K562 (cell line): Measurements from ENCODE around the gene IRF9. TPM values are rescaled to one million over a fixed set of nuclear protein-coding genes. Genes with fewer than 3 reads are reported as not detected.

Experiments used
- CHD2 ChIP-seq: IDR thresholded peaks from 2 replicates; pipeline ENCODE4 v1.6.1; 2011; ENCODE audit warnings: low read depth, low read length
- CTCF ChIP-seq, 3 experiments: IDR thresholded peaks in 2 of 3; conservative IDR thresholded peaks in 1 of 3; 2 replicates each; pipeline ENCODE4 v1.5.1; 2011 to 2012; ENCODE audit warnings: low read length in 3 of 3, mild to moderate bottlenecking in 3 of 3, control low read depth in 2 of 3, improper control_type of control experiment in 1 of 3, inconsistent platforms in 1 of 3, low read depth in 1 of 3, mixed read lengths in 1 of 3, moderate library complexity in 1 of 3; ENCODE audit not compliant: insufficient read depth in 2 of 3
- E2F3 ChIP-seq: fragments of 250-450 bp; sonication (Bioruptor Pico); IDR thresholded peaks from 2 replicates; pipeline ENCODE4 v1.4.0; 2020; ENCODE audit warnings: mild to moderate bottlenecking
- ELF1 ChIP-seq: fragments of 200-800 bp; sonication (Bioruptor generic); IDR thresholded peaks from 2 replicates; pipeline ENCODE4 v1.6.1; 2016; ENCODE audit warnings: missing genetic modification characterization, missing compliant biosample characterization
- ESRRA ChIP-seq: fragments of 450-650 bp; IDR thresholded peaks from 2 replicates; pipeline ENCODE4 v1.6.1; 2014; ENCODE audit warnings: low read depth, mild to moderate bottlenecking, moderate library complexity, borderline replicate concordance
- FOXO4 ChIP-seq: fragments of 450-650 bp; formaldehyde crosslinking; IDR thresholded peaks from 2 replicates; pipeline ENCODE4 v1.4.0; 2020; ENCODE audit warnings: mild to moderate bottlenecking, moderate library complexity
- GABPB1 ChIP-seq: sonication (generic); formaldehyde crosslinking; IDR thresholded peaks from 2 replicates; pipeline ENCODE4 v1.8.0; 2022; ENCODE audit warnings: mild to moderate bottlenecking, missing genetic modification reagents
- KHSRP ChIP-seq: fragments of 450-650 bp; IDR thresholded peaks from 2 replicates; pipeline ENCODE4 v1.6.1; 2017
- MBD1 ChIP-seq: fragments of 250-450 bp; sonication (Bioruptor Pico); IDR thresholded peaks from 2 replicates; pipeline ENCODE4 v1.8.0; 2022; ENCODE audit warnings: inconsistent platforms
- MCM5 ChIP-seq: fragments of 450-650 bp; IDR thresholded peaks from 2 replicates; pipeline ENCODE4 v1.6.1; 2016; ENCODE audit warnings: low read depth
- MCM7 ChIP-seq, 2 experiments: fragments of 450-650 bp; IDR thresholded peaks; 2 replicates each; pipeline ENCODE4 v1.6.1; 2016 to 2018
- MXI1 ChIP-seq: IDR thresholded peaks from 2 replicates; pipeline ENCODE4 v1.6.1; 2011; ENCODE audit warnings: low read depth, mild to moderate bottlenecking, improper control_type of control experiment, low read length
- MYC ChIP-seq, 2 experiments: fragments of 250-450 bp in 1 of 2; sonication (Bioruptor Pico) in 1 of 2; IDR thresholded peaks; 2 replicates each; pipeline versions ENCODE4 v1.5.1 to v1.6.1; 2012 to 2021; ENCODE audit warnings: low read depth in 2 of 2, borderline replicate concordance in 1 of 2, improper control_type of control experiment in 1 of 2, low read length in 1 of 2, mild to moderate bottlenecking in 1 of 2, moderate library complexity in 1 of 2
- NEUROD1 ChIP-seq: fragments of 150-350 bp; IDR thresholded peaks from 2 replicates; pipeline ENCODE4 v1.6.1; 2014; ENCODE audit warnings: borderline replicate concordance, low read length, low read depth; ENCODE audit not compliant: partially characterized antibody
- PCBP1 ChIP-seq: fragments of 200-400 bp; formaldehyde crosslinking; IDR thresholded peaks from 2 replicates; pipeline ENCODE4 v1.6.1; 2018; ENCODE audit warnings: mild to moderate bottlenecking, low read depth, low read length; ENCODE audit not compliant: poor library complexity, severe bottlenecking
- PKNOX1 ChIP-seq: fragments of 450-650 bp; IDR thresholded peaks from 2 replicates; pipeline ENCODE4 v1.6.1; 2016
- PYGO2 ChIP-seq: fragments of 450-650 bp; IDR thresholded peaks from 2 replicates; pipeline ENCODE4 v1.6.1; 2016; ENCODE audit warnings: mild to moderate bottlenecking, missing genetic modification characterization, moderate library complexity, missing compliant biosample characterization
- TAF7 ChIP-seq: fragments of 450-650 bp; IDR thresholded peaks from 2 replicates; pipeline ENCODE4 v1.6.1; 2016; ENCODE audit warnings: missing genetic modification characterization, missing compliant biosample characterization
- ZNF140 ChIP-seq: fragments of 250-450 bp; sonication (Bioruptor Pico); IDR thresholded peaks from 2 replicates; pipeline ENCODE4 v1.8.0; 2021; ENCODE audit warnings: moderate library complexity, mild to moderate bottlenecking, inconsistent platforms
- ZNF354B ChIP-seq: fragments of 250-450 bp; sonication (Bioruptor Pico); IDR thresholded peaks from 2 replicates; pipeline ENCODE4 v1.4.0; 2020
- ZNF436 ChIP-seq: fragments of 250-450, 450-650 bp; sonication (Bioruptor Pico); formaldehyde crosslinking; IDR thresholded peaks from 2 replicates; pipeline ENCODE4 v1.7.0; 2020; ENCODE audit warnings: mild to moderate bottlenecking
- ZZZ3 ChIP-seq: fragments of 450-650 bp; IDR thresholded peaks from 2 replicates; pipeline ENCODE4 v1.6.1; 2016; ENCODE audit warnings: antibody characterized with exemption, mild to moderate bottlenecking, moderate library complexity
- polyA plus RNA-seq, 8 experiments: library from polyadenylated mRNA; depleted of rRNA in 4 of 8; stranded (reverse) in 5 of 8; unstranded in 3 of 8; fragments of >200 nt; fragmentation: Nextera tagmentation in 2 of 8; fragmentation: Illumina TruSeq in 1 of 8; extraction: Ambion mirVana in 2 of 8; extraction: Trizol in 1 of 8; gene quantifications; 2 replicates each; pipeline versions ENCODE4 v1.2.1 to v1.2.3, GENCODE V29; 2011 to 2014; ENCODE audit warnings: inconsistent platforms in 1 of 8, missing spikeins in 1 of 8
- total RNA-seq, 7 experiments: library from RNA; depleted of rRNA in 6 of 7; stranded (reverse); fragments of >200 nt in 6 of 7; fragmentation: Illumina TruSeq in 2 of 7; extraction: Trizol in 2 of 7; gene quantifications; 2 replicates each; pipeline versions ENCODE4 v1.2.1 to v1.2.3, GENCODE V29; 2011 to 2021; ENCODE audit warnings: low replicate concordance in 1 of 7

The IRF9 gene
- total and polyA plus RNA-seq, 9 of the 15 experiments (the other 6 are each of a cell fraction or from before 2014, with no cell fraction given): 0.79 to 14.8 (median 6.1) TPM

- TF ChIP-seq MYC (IDR thresholded peaks at IDR 0.05; ENCODE audit: low read depth, low read length): peak; percentile 31; the same call in 1 of the 2 replicates
- TF ChIP-seq MYC (CRISPR knock-in tag; IDR thresholded peaks at IDR 0.05; ENCODE audit: borderline replicate concordance, low read depth): no peak
- TF ChIP-seq PYGO2 (tag): no peak
- TF ChIP-seq CTCF (IDR thresholded peaks at IDR 0.05 in 2 of 3, conservative IDR thresholded peaks at IDR 0.05 in 1 of 3; ENCODE audit: insufficient read depth in 2 of 3, low read depth in 1 of 3, low read length in 3 of 3): peak in 2 of 3 experiments; percentile 32 to 35; a peak in 2 of 6 replicates
- no peak for TF ChIP-seq MBD1 (CRISPR knock-in tag)
- TF ChIP-seq ZNF436 (CRISPR knock-in tag): no peak
- no peak for TF ChIP-seq MXI1
- no peak for TF ChIP-seq E2F3 (CRISPR knock-in tag)
- 0 out of 2 replicates have a peak, but pooled peaks have one; percentile 50 for TF ChIP-seq ELF1 (tag)
- no peak for TF ChIP-seq ZNF140
- TF ChIP-seq MCM7 (IDR thresholded peaks at IDR 0.05): no peak
- peak; percentile 95 for TF ChIP-seq PKNOX1
- peak; percentile 9; the same call in 1 of the 2 replicates for TF ChIP-seq TAF7
- no peak for TF ChIP-seq MCM5
- no peak for TF ChIP-seq PCBP1
- TF ChIP-seq ESRRA: no peak
- peak; percentile 75 for TF ChIP-seq NEUROD1
- no peak for TF ChIP-seq FOXO4
- no peak for TF ChIP-seq ZNF354B (CRISPR knock-in tag)
- TF ChIP-seq CHD2: peak; percentile 45; the same call in 1 of the 2 replicates
- no peak for TF ChIP-seq ZZZ3
- peak; percentile 61; the same call in 1 of the 2 replicates for TF ChIP-seq GABPB1
- TF ChIP-seq KHSRP: no peak
Observed at GRCh38 chr14:24141097-24141880, 19.8 kb upstream of the IRF9 start, which contains the start of gene EMC9 (continued).
